Neuron (in vitro differentiated cells): ENCODE results near the gene TNFRSF6B.

Experiments used
- H2AFZ ChIP-seq: one replicate; pipeline ENCODE4 v1.6.1; 2013; ENCODE audit warnings: low read depth, mild to moderate bottlenecking, inconsistent platforms, low read length, moderate library complexity
- H3K27me3 ChIP-seq: one replicate; pipeline ENCODE4 v1.6.1; 2013; ENCODE audit warnings: low read length; ENCODE audit not compliant: insufficient read depth
- H3K36me3 ChIP-seq: one replicate; pipeline ENCODE4 v1.6.1; 2013; ENCODE audit warnings: low read length; ENCODE audit not compliant: insufficient read depth
- H3K4me1 ChIP-seq: one replicate; pipeline ENCODE4 v1.6.1; 2013; ENCODE audit warnings: low read length; ENCODE audit not compliant: insufficient read depth
- H3K4me3 ChIP-seq: 2 replicates; pipeline ENCODE4 v1.5.1; 2013; ENCODE audit warnings: mild to moderate bottlenecking, low read length, moderate library complexity
- H3K9me3 ChIP-seq: one replicate; pipeline ENCODE4 v1.6.1; 2013; ENCODE audit warnings: low read length

TNFRSF6B gene

DNA sequence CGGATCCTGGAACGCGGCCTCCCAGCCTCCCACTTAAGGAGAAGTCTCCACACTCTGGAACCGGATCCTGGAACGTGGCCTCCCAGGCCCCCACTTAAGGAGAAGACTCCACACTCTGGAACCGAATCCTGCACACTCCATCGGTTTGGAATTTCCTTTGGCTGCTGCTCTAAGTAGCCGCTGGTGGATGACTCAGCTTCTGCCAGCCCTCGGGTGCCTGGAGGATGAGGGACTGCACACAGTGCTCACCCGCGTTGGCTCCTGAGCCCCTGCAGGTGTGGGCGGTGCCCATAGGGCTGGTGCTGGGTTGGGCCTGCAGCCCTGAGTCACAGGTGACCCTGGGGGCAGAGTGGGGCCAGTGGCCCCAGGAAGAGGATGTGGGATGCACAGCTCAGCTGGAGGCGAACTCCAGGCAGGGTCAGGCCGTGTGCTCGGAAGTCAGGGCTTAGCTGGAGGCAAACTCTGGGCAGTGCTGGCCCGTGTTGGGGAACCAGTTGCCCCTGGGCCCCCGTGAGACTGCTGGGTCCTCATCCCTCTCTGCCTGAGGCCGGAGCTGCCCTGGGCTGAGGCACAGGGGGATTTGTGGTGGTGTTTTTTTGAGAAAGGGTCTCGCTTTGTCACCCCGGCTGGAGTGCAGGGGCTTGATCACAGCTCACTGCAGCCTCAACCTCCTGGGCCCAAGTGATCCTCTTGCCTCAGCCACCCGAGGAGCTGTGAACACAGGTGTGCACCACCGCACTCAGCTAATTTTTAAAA, 13.9 kb upstream of the TNFRSF6B start:
- peaks cover 17% of the 10 kb centered on the region for H3K4me1 ChIP-seq
- H3K27me3 ChIP-seq, result no peaks in the 10 kb centered on the region
- no peak overlapping the region for H2AFZ ChIP-seq
- no peak overlapping the region for H3K4me3 ChIP-seq
- no peaks in the 10 kb centered on the region for H3K9me3 ChIP-seq
- H3K36me3 ChIP-seq, result peaks cover 28% of the 10 kb centered on the region

DNA sequence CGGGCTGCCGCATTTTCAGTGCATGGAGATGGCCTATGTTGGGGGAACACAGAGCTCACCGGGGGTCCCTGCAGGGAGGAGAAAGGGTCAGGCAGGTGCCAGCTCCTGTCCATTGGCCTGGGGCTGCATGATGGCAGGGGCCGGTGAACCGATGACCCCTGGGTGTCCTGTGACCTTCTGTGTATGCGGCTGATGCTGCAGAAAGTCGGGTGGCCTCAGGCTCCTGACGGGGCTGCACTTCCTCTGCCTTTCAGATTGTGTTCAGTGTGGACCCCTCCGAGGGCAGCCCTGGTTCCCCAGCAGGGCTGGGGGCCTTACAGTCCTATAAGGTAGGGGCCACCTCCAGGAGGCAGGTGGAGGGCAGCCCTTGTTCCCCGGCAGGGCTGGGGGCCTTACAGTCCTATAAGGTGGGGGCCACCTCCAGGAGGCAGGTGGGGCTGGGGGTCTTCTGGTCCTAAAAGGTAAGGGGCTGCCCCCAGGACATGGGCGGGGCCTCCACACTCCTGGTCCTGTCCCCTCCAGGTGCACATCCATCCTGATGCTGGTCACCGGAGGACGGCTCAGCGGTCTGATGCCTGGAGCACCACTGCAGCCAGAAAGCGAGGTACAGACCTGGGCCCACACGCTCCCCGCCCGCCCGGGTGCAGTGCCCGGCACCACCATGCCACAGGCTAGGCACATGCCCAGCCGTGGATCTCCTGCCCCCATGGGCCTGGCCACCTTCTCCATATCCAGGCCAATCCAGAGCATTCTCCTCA, 11.0 kb upstream of the TNFRSF6B start:
- no peak overlapping the region for H3K4me3 ChIP-seq

DNA sequence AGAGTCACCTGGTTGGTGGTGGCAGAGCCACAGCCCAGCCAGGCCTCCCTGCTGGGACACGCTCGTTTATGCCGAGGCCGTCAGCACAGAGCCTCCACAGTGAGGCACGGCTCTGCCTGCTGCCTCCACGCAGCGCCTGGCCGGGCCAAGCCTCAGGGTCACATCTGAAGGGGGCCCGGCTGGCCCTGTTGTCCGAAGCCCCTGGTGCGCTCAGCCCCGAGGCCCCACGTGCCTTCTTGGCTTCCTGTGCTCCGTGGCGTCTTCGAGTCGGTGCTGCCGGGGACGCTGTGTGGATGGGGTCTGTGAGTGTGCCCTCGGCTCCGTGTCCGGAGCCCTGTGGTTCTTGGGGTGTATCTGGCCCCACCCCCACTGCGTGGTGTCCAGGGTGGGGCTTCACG, 10.4 kb upstream of the TNFRSF6B start:
- Histone ChIP-seq H3K36me3 (peaks cover 8% of the 10 kb centered on the region), H3K4me1 (peaks cover 18% of the 10 kb centered on the region), H3K9me3 (no peaks in the 10 kb centered on the region), H3K4me3 (no peak overlapping the region), H3K27me3 (no peaks in the 10 kb centered on the region), H2AFZ (no peak overlapping the region)

More for the DNA sequence above, 11.0 kb upstream of the TNFRSF6B start:
- no peaks in the 10 kb centered on the region for H3K27me3 ChIP-seq
- H3K36me3 ChIP-seq, result peaks cover 8% of the 10 kb centered on the region
- H3K9me3 ChIP-seq, result no peaks in the 10 kb centered on the region
- H2AFZ ChIP-seq, result no peak overlapping the region
- H3K4me1 ChIP-seq, result peaks cover 18% of the 10 kb centered on the region

GRCh38 chr20:63686492-63687321, 9.7 kb upstream of the TNFRSF6B start:
- H2AFZ ChIP-seq, result no peak overlapping the region
- no peak overlapping the region for H3K4me3 ChIP-seq
- H3K36me3 ChIP-seq, result peaks cover 7% of the 10 kb centered on the region
- H3K4me1 ChIP-seq, result peaks cover 18% of the 10 kb centered on the region
- no peaks in the 10 kb centered on the region for H3K9me3 ChIP-seq
- H3K27me3 ChIP-seq, result no peaks in the 10 kb centered on the region

GRCh38 chr20:63687419-63688178, 8.9 kb upstream of the TNFRSF6B start:
- Histone ChIP-seq H3K9me3 (no peaks in the 10 kb centered on the region), H3K36me3 (peaks cover 1% of the 10 kb centered on the region), H3K27me3 (no peaks in the 10 kb centered on the region), H3K4me3 (no peak overlapping the region), H3K4me1 (peaks cover 18% of the 10 kb centered on the region), H2AFZ (no peak overlapping the region)

DNA sequence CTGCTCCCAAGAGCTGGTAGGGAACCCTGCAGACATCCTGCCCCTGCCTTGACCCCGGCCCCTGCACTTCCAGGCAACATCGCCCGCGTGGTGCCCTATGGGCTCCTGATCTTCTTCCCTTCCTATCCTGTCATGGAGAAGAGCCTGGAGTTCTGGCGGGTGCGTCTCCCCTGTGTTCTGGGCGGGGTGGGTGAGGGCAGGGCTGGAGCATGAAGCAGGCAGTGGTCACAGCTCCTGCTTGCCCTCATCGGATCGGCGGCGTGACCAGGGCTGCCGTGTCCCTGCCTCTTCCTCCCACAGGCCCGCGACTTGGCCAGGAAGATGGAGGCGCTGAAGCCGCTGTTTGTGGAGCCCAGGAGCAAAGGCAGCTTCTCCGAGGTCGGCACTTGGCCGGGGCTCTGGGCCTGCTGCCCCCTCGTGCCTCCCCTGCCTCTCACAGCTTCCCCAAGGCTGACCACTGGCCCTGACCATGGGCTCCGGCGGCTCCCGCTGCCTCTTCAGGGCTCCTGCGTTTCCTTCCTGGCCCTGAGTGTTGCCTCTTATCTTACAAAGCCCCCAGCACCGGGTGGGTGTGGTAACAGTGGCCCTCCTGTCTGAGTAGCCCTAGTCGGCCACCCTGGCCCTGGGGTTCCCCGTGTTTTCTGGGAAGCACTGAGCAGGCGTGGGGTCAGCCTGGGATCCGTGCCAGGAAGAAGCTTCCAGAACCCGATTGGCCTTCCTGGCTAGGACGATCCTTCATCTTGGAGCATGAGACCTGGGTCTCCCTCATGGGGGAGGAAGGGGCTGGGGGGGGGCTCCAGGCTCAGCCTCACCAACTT, 8.0 kb upstream of the TNFRSF6B start:
- H3K4me1 ChIP-seq, result peaks cover 18% of the 10 kb centered on the region
- no peak overlapping the region for H3K4me3 ChIP-seq
- no peaks in the 10 kb centered on the region for H3K27me3 ChIP-seq
- no peak overlapping the region for H2AFZ ChIP-seq
- no peaks in the 10 kb centered on the region for H3K36me3 ChIP-seq
- H3K9me3 ChIP-seq, result no peaks in the 10 kb centered on the region

DNA sequence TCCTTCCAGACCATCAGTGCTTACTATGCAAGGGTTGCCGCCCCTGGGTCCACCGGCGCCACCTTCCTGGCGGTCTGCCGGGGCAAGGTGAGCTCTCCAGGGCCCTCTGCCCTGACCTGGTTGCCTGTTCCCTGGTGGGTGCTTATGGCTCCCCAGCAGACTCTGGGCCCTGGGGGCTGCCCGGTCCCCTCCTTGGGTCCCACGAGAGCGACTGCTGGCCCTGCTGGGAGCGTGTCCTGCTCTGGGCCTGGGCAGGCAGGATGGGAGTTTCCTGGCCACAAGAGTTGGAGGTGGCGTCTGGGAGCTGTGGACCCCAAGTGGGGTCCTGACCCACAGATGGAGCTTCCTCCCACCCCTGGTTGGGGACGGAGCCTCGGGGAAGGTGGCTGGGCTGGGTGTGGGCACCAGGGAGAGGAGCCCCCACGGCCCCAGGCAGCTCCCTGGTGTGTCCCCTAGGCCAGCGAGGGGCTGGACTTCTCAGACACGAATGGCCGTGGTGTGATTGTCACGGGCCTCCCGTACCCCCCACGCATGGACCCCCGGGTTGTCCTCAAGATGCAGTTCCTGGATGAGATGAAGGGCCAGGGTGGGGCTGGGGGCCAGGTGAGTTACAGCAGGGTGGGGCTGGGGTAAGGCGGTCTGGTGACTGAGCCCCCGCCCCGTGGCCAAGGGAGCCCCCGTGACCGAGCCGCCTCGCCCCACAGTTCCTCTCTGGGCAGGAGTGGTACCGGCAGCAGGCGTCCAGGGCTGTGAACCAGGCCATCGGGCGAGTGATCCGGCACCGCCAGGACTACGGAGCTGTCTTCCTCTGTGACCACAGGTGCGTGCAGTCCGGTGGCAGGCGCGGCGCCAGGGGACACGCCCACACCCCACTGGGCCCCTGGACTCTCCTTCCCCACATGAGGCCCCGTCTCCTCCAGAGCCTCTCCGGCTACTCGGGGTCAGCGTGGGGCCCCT, 7.1 kb upstream of the TNFRSF6B start:
- Histone ChIP-seq H3K27me3 (no peaks in the 10 kb centered on the region), H2AFZ (no peak overlapping the region), H3K4me1 (peaks cover 18% of the 10 kb centered on the region), H3K9me3 (no peaks in the 10 kb centered on the region), H3K36me3 (peaks cover 5% of the 10 kb centered on the region), H3K4me3 (no peak overlapping the region)

GRCh38 chr20:63690003-63690897, 6.2 kb upstream of the TNFRSF6B start:
- H3K36me3 ChIP-seq, result peaks cover 8% of the 10 kb centered on the region
- no peak overlapping the region for H2AFZ ChIP-seq
- no peaks in the 10 kb centered on the region for H3K27me3 ChIP-seq
- no peaks in the 10 kb centered on the region for H3K9me3 ChIP-seq
- peaks cover 18% of the 10 kb centered on the region for H3K4me1 ChIP-seq
- no peak overlapping the region for H3K4me3 ChIP-seq

DNA sequence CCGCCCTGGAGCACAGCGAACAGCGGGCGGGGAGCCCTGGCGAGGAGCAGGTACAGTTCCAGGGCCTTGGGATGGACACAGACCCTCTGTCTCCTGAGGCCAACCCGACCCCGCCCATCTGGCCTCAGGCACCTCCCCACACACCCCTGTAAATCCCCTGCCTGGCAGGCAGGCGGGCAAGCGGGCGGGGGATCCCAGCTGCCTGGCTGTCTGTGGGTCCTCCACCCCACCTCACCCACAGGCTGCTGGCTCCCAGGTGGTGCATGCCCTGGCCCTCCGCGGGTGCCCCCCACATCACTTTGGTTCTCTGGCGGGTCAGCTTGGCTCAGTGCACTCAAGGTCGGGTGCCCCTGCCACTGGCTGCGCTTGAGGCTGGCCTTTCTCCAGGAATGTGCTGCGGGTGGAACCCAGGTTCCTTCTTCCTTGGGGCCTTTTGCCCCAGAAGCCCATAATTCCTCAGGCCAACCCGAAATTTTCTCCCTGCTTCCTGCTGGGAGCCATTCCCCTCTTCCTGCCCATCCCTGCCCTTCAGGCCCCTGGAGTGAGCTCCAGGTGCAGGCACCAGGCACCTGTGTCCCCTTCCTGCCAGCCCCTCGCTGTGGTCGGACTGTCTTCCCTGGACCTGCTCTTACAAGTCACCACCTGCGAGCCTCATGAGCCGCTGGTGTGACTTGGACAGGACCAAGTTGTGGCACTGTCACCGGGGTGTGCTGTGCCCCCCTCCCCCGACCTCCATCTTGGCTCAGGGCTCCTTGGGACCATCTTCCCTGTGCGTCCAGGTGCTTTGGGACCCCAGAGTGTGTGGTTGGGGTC, 5.3 kb upstream of the TNFRSF6B start:
- H3K4me3 ChIP-seq, result no peak overlapping the region

More for the DNA sequence above, 5.3 kb upstream of the TNFRSF6B start:
- H2AFZ ChIP-seq, result no peak overlapping the region
- no peaks in the 10 kb centered on the region for H3K9me3 ChIP-seq
- peaks cover 15% of the 10 kb centered on the region for H3K4me1 ChIP-seq
- H3K27me3 ChIP-seq, result no peaks in the 10 kb centered on the region
- H3K36me3 ChIP-seq, result peaks cover 8% of the 10 kb centered on the region
